Adrenal gland (tissue), 12 donors: Measurements from ENCODE around the gene OSBPL2. TPM values are rescaled to one million over a fixed set of nuclear protein-coding genes. Genes with fewer than 3 reads are reported as not detected.

ENCODE experiments used
- DNase-seq, 7 donors: peaks; one replicate each; pipeline ENCODE4 v3.0.0-alpha.2; 2019 to 2020
- H3K27ac ChIP-seq, 5 donors: fragments of 200-600 bp; sonication (generic) in 4 of 5; 1 replicate in 3 of 5; 2 replicates in 2 of 5; pipeline versions ENCODE4 v1.5.1 to v1.8.0; 2016 to 2020; ENCODE audit warnings: mild to moderate bottlenecking in 1 of 5
- H3K27me3 ChIP-seq: fragments of 200-600 bp; 2 replicates; pipeline ENCODE4 v1.8.0; 2021
- H3K36me3 ChIP-seq, 2 donors: fragments of 200-600 bp; replicated peaks in 1 of 2; 1 replicate in 1 of 2; 2 replicates in 1 of 2; pipeline versions ENCODE4 v1.5.1 to v1.8.0; 2018 to 2022
- H3K4me1 ChIP-seq, 2 donors: fragments of 200-600 bp; replicated peaks in 1 of 2; 1 replicate in 1 of 2; 2 replicates in 1 of 2; pipeline versions ENCODE4 v1.5.1 to v1.8.0; 2018 to 2021
- H3K4me3 ChIP-seq, 4 donors: fragments of 200-600 bp; sonication (generic) in 3 of 4; one replicate each; pipeline ENCODE4 v1.5.1; 2016 to 2018
- H3K9me3 ChIP-seq, 3 donors: fragments of 200-600 bp; sonication (generic) in 1 of 3; replicated peaks in 1 of 3; 1 replicate in 2 of 3; 2 replicates in 1 of 3; pipeline versions ENCODE4 v1.5.1 to v1.8.0; 2016 to 2021
- CTCF ChIP-seq, 6 experiments: fragments of 450-650 bp in 4 of 6; fragments of 200-600 bp in 2 of 6; sonication (generic) in 1 of 6; IDR thresholded peaks; 1 replicate in 5 of 6; 2 replicates in 1 of 6; pipeline versions ENCODE4 v1.5.1 to v1.8.0; 2016 to 2021; ENCODE audit warnings: antibody characterized with exemption in 6 of 6, mild to moderate bottlenecking in 2 of 6, moderate library complexity in 1 of 6
- POLR2A ChIP-seq, 2 donors: fragments of 450-650 bp; IDR thresholded peaks; one replicate each; pipeline ENCODE4 v1.6.1; 2017; ENCODE audit warnings: antibody characterized with exemption in 2 of 2, mild to moderate bottlenecking in 2 of 2, moderate library complexity in 1 of 2
- WGBS, 4 donors: extraction: QIAGEN DNeasy Blood & Tissue Kit in 2 of 4; methylation state at CpG; one replicate each; pipeline versions ENCODE4 v1.1.5 to v1.1.7; 2013 to 2017; 5-methylcytosine and 5-hydroxymethylcytosine counted together
- intact Hi-C, 2 donors: fragments of 100-400 bp; cut with DNase I; formaldehyde crosslinking; loops; one replicate each; pipeline versions ENCODE4 v1.14.1 to v1.15.0; 2022 to 2023
- polyA plus RNA-seq, 3 donors: library from polyadenylated mRNA; stranded (reverse); fragments of 200-250 nt in 2 of 3; fragments of 350-450 nt in 1 of 3; fragmentation: Illumina TruSeq in 1 of 3; extraction: RNeasy Lipid Tissue Mini Kit (QIAGEN cat#74804) in 1 of 3; gene quantifications; one replicate each; pipeline ENCODE4 v1.2.3, GENCODE V29; 2013 to 2014
- total RNA-seq, 9 donors: library from RNA; depleted of rRNA in 4 of 9; stranded (reverse); fragments of >200 nt in 4 of 9; fragments of 120-200 nt in 1 of 9; fragmentation: NEBNext Ultra II Directional in 1 of 9; extraction: Animal tissue kit (Norgen Biotek cat#: 25700) in 1 of 9; gene quantifications; one replicate each; pipeline versions ENCODE4 v1.1.0 to v1.2.4, GENCODE V29; 2013 to 2023
- donor health status: healthy with polysubstance abuse.
- donor health status: Bipolar disorder and iron deficiency.
- donor health status: DM: yes; HTN: yes; CAD: no.
- donor health status: DM: no; HTN: no; CAD: no.
- donor health status: DM: no; HTN: no; CAD: no.
- donor health status: DM: yes; HTN: yes; CAD: no.

The OSBPL2 gene
- total and polyA plus RNA-seq, 12 donors = 13.8 to 96.7 (median 37.4) TPM

- Histone ChIP-seq H3K9me3 (no peaks in the 10 kb centered on the region), H3K36me3 (peaks cover 0 to 54% of the 10 kb centered on the region in 2 donors), H3K4me3 (no peak overlapping the region), H3K27ac (no peak overlapping the region), H3K27me3 (no peaks in the 10 kb centered on the region), H3K4me1 (no peaks in the 10 kb centered on the region)
- no peak for DNase-seq
- 92 to 94% (median 92%) methylated on average over 10 of the region's 10 CpGs for WGBS, 4 donors
- intact Hi-C loops = no loop called here
- TF ChIP-seq CTCF (IDR thresholded peaks at IDR 0.05) = no peak
- TF ChIP-seq POLR2A (IDR thresholded peaks at IDR 0.05) = no peak
Measured at GRCh38 chr20:62196286-62196685, 42.0 kb upstream of the OSBPL2 start.

GRCh38 chr20:62197311-62197710, 41.0 kb upstream of the OSBPL2 start:
- H3K4me1 ChIP-seq = no peaks in the 10 kb centered on the region
- no peaks in the 10 kb centered on the region for H3K27me3 ChIP-seq
- peaks cover 0 to 60% of the 10 kb centered on the region in 2 donors for H3K36me3 ChIP-seq
- intact Hi-C loops = no loop called here
- H3K4me3 ChIP-seq = no peak overlapping the region
- H3K27ac ChIP-seq = no peak overlapping the region
- H3K9me3 ChIP-seq = no peaks in the 10 kb centered on the region
- WGBS, 4 donors = 86 to 95% (median 91%) methylated on average over 9 of the region's 9 CpGs
- no peak for DNase-seq
- TF ChIP-seq POLR2A (IDR thresholded peaks at IDR 0.05) = no peak
- no peak for TF ChIP-seq CTCF (IDR thresholded peaks at IDR 0.05)

GRCh38 chr20:62197801-62198200, 40.5 kb upstream of the OSBPL2 start:
- Histone ChIP-seq H3K4me3 (no peak overlapping the region), H3K27ac (no peak overlapping the region), H3K27me3 (no peaks in the 10 kb centered on the region), H3K36me3 (peaks cover 0 to 60% of the 10 kb centered on the region in 2 donors), H3K9me3 (no peaks in the 10 kb centered on the region), H3K4me1 (no peaks in the 10 kb centered on the region)
- no peak for DNase-seq
- intact Hi-C loops = no loop called here
- TF ChIP-seq POLR2A (IDR thresholded peaks at IDR 0.05) = no peak
- 89 to 96% (median 92%) methylated on average over 15 to 18 of the region's 18 CpGs for whole genome bisulfite sequencing, 4 donors

- Histone ChIP-seq H3K4me1 (no peaks in the 10 kb centered on the region), H3K27me3 (no peaks in the 10 kb centered on the region), H3K36me3 (peaks cover 0 to 62% of the 10 kb centered on the region in 2 donors), H3K27ac (no peak overlapping the region), H3K4me3 (no peak overlapping the region), H3K9me3 (no peaks in the 10 kb centered on the region)
- no peak for TF ChIP-seq CTCF (IDR thresholded peaks at IDR 0.05)
- TF ChIP-seq POLR2A (IDR thresholded peaks at IDR 0.05) = no peak
- DNase-seq = no peak
- intact Hi-C loops = no loop called here
- 92 to 96% (median 95%) methylated on average over 17 of the region's 17 CpGs for WGBS, 4 donors
Measured at GRCh38 chr20:62198496-62198895, 39.8 kb upstream of the OSBPL2 start.

GRCh38 chr20:62198931-62199330, 39.4 kb upstream of the OSBPL2 start:
- H3K27me3 ChIP-seq = no peaks in the 10 kb centered on the region
- no peaks in the 10 kb centered on the region for H3K4me1 ChIP-seq
- H3K27ac ChIP-seq = no peak overlapping the region
- TF ChIP-seq CTCF (IDR thresholded peaks at IDR 0.05) (no peak), POLR2A (IDR thresholded peaks at IDR 0.05) (no peak)
- H3K4me3 ChIP-seq = no peak overlapping the region
- DNase-seq = no peak
- H3K36me3 ChIP-seq = peaks cover 0 to 60% of the 10 kb centered on the region in 2 donors
- 95 to 97% (median 97%) methylated on average over 18 of the region's 18 CpGs for WGBS, 4 donors
- H3K9me3 ChIP-seq = no peaks in the 10 kb centered on the region
- intact Hi-C loops = no loop called here
